Measurements from ENCODE around the gene GMFB. TPM values are rescaled to one million over a fixed set of nuclear protein-coding genes. Genes with fewer than 3 reads are reported as not detected.
A peak's percentile ranks its signal among the peaks of the same experiment; 100 is the strongest.

Gene GMFB
- total RNA-seq (2021) = 71.0 and 79.2 TPM in 2 replicates
- long read RNA-seq, full-length matches to known transcripts = 98 of 164 reads
- long read RNA-seq, partial matches to known transcripts = 3 of 164 reads
- long read RNA-seq, other reads (novel, unspliced or antisense) = 63 of 164 reads

DNA sequence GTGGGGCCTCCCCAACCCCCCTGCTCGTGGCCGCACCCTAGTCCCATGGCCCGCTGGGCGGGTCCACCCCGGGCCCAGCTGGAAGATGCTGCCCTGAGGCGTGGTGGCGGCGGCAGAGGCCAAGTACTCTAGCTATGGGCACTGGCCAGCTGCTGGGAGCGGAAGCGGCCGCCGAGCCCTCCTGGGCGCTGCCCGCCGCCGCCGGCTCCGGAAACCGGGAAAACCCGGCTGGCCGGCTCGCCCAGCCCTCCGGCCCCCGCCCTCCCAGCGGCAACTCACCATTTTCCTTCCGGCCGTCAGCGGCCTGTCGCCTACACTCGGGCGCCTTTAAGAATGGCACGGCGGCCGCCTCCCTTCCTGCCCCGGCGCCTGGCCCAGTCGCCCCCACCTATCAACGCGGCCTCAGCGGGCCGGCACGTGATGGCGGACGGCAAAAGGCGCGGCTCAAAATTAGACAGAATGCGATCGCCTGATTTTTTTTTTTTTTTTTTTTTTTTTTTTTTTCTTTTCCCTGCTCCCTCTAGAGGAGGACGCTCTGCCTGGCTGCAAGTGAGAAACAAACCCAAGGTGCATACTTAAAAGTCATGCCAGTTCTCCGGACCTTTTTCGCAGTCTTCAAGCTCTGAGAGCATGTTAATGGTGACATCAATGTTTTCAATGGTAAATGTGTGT lies at the start of gene GMFB:
Gene GMFB (minus strand): TSS at position 335 of the 672 bp plus-strand sequence. CDS start 53 bp downstream, at position 282.
- Mint-ChIP-seq H3K4me1 (peaks cover 41 to 56% of the 10 kb centered on the region in 2 experiments), H3K27me3 (ENCODE audit: low read depth) (no peaks in the 10 kb centered on the region), H3K36me3 (ENCODE audit: insufficient read depth in 1 of 3, low read depth in 3 of 3) (peaks cover 2 to 5% (median 4%) of the 10 kb centered on the region in 3 experiments; a peak in 4 of 7 replicates), H3K4me3 (peak within 1 kb of the TSS; percentile 82 to 84), H3K9me3 (no peaks in the 10 kb centered on the region; a peak in 1 of 5 replicates), H3K27ac (peak within 1 kb of the TSS; percentile 96 to 97 (median 97))
- peak; percentile 90 for DNase-seq
- no peak within 1 kb of the TSS for H3K56ac ChIP-seq (ENCODE audit: insufficient read length, low read depth, low read length)
- H3K4me2 ChIP-seq (ENCODE audit: insufficient read depth, insufficient read length, low read length) = peak within 1 kb of the TSS; percentile 95
- H2BK15ac ChIP-seq (ENCODE audit: low read depth, low read length) = no peak within 1 kb of the TSS
- WGBS (ENCODE audit: extremely low coverage, insufficient read length, low lambda C conversion rate) = no CpG with 5 or more reads among the region's 51 CpGs
- H3K27me3 ChIP-seq (ENCODE audit: insufficient read depth, low read length) = no peaks in the 10 kb centered on the region
- H2BK20ac ChIP-seq (ENCODE audit: low read depth, low read length, poor library complexity, severe bottlenecking) = no peak within 1 kb of the TSS
- H3T11ph ChIP-seq (ENCODE audit: low read length) = no peak within 1 kb of the TSS
- no peak within 1 kb of the TSS for H3K23ac ChIP-seq (ENCODE audit: insufficient read length, low read depth, low read length)
- peak within 1 kb of the TSS; percentile 31 for H2BK5ac ChIP-seq (ENCODE audit: insufficient read length, low read length)
- peak within 1 kb of the TSS; percentile 24 for H2AK5ac ChIP-seq (ENCODE audit: insufficient read length, low read length)
- no peak within 1 kb of the TSS for H2BK120ac ChIP-seq (ENCODE audit: low read depth, low read length, poor library complexity, severe bottlenecking)
- peak within 1 kb of the TSS; percentile 88 for H2AFZ ChIP-seq (ENCODE audit: low read length)
- peak within 1 kb of the TSS; percentile 70 for H4K5ac ChIP-seq (ENCODE audit: insufficient read length, low read depth, low read length)
- no peaks in the 10 kb centered on the region; the same call in 1 of the 2 replicates for H3K4me1 ChIP-seq (ENCODE audit: insufficient read depth, low read length)
- H3K4ac ChIP-seq (ENCODE audit: low read depth, low read length) = no peak within 1 kb of the TSS
- H3K9me3 ChIP-seq (ENCODE audit: control insufficient read depth, low read depth, low read length) = no peaks in the 10 kb centered on the region
- peaks cover 4% of the 10 kb centered on the region for H3K79me1 ChIP-seq (ENCODE audit: insufficient read depth, low read depth, low read length, poor library complexity, severe bottlenecking)
- peaks cover 12% of the 10 kb centered on the region for H3K23me2 ChIP-seq (ENCODE audit: insufficient read length, low read depth, low read length, poor library complexity, severe bottlenecking)
- peak within 1 kb of the TSS; percentile 91 for H3K27ac ChIP-seq (ENCODE audit: insufficient read length, low read depth, low read length)
- H3K14ac ChIP-seq (ENCODE audit: insufficient read depth, low read length) = peak within 1 kb of the TSS; percentile 81
- peak within 1 kb of the TSS; percentile 94 for H3K18ac ChIP-seq (ENCODE audit: insufficient read length, low read depth, low read length)
- H3K9ac ChIP-seq (ENCODE audit: extremely low read depth, insufficient read length, low read length) = peak within 1 kb of the TSS; percentile 81
- H3K79me2 ChIP-seq (ENCODE audit: insufficient read depth, low read length) = peaks cover 21% of the 10 kb centered on the region; the same call in 1 of the 2 replicates
- H4K20me1 ChIP-seq (ENCODE audit: control insufficient read depth, insufficient read depth, insufficient read length) = no peaks in the 10 kb centered on the region
- peak; percentile 53 for TF ChIP-seq CTCF (conservative IDR thresholded peaks at IDR 0.05)
- no peak within 1 kb of the TSS for H4K91ac ChIP-seq (ENCODE audit: insufficient read length, low read depth, low read length)
- no peak within 1 kb of the TSS for H2BK12ac ChIP-seq (ENCODE audit: insufficient read length, low read depth, low read length)
- peak within 1 kb of the TSS; percentile 83 for H4K8ac ChIP-seq (replicated peaks; ENCODE audit: insufficient read length, low read depth, low read length)
